HFFc6 (cell line): ENCODE measurements around the gene TPGS2. TPM values are rescaled to one million over a fixed set of nuclear protein-coding genes. Genes with fewer than 3 reads are reported as not detected.
"Not testable (repeated sequence)": the region's sequence is repeated elsewhere in the genome, so short reads cannot be mapped to it uniquely, and the experiment has no call there.

Source experiments
- DNase-seq: peaks from one replicate; pipeline ENCODE4 v3.0.0-alpha.2; 2018
- H3K27ac Mint-ChIP-seq: 2 replicates; pipeline ENCODE4 v1.8.0; 2020; ENCODE audit warnings: mild to moderate bottlenecking, mixed read lengths
- H3K27me3 Mint-ChIP-seq: 2 replicates; pipeline ENCODE4 v1.8.0; 2021; ENCODE audit warnings: mild to moderate bottlenecking, moderate library complexity, mixed read lengths; ENCODE audit not compliant: insufficient read depth
- H3K36me3 Mint-ChIP-seq: 2 replicates; pipeline ENCODE4 v1.8.0; 2021; ENCODE audit warnings: low read depth, mixed read lengths
- H3K4me1 Mint-ChIP-seq: 2 replicates; pipeline ENCODE4 v1.8.0; 2020; ENCODE audit warnings: low read depth, mixed read lengths
- H3K4me3 Mint-ChIP-seq: 2 replicates; pipeline ENCODE4 v1.8.0; 2020; ENCODE audit warnings: mild to moderate bottlenecking, moderate library complexity, mixed read lengths
- H3K9me3 Mint-ChIP-seq: 2 replicates; pipeline ENCODE4 v1.8.0; 2020; ENCODE audit warnings: mild to moderate bottlenecking, mixed read lengths
- CTCF ChIP-seq: fragments of 200-600 bp; sonication (generic); IDR thresholded peaks from 2 replicates; pipeline ENCODE4 v1.5.0; 2021; ENCODE audit warnings: antibody characterized with exemption, mild to moderate bottlenecking
- total RNA-seq, 6 experiments: library from RNA; stranded (reverse); fragmentation: NEBNext Ultra II Directional; extraction: Animal tissue kit (Norgen Biotek cat#: 25700); gene quantifications; 2 replicates in 1 of 6; 3 replicates in 5 of 6; pipeline ENCODE4 v1.2.3, GENCODE V29; 2021

The TPGS2 gene
- total RNA-seq, 6 experiments from 2014 or later, result 132 to 194 (median 155) TPM

DNA sequence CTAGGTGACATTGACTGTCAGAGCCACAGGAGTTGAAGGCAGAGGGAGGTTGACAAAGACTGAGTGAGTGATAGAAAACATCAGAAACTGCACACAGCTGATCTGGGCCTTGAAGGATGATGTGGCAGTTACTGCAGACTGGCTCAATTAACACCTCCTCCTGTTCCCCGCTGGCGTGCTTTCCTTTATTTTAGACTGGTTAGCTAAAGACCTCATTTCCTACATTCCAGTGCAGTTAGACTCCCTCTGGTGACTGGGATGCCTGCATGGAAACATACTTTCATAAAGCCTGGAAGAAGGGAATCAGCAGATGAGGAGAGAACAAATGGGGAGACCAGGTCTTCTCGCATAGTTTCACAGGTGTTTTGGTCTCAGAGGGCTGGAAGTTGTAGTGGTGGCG is 7.1 kb downstream of the TPGS2 start:
- peaks cover 20% of the 10 kb centered on the region for H3K36me3 Mint-ChIP-seq
- no peak overlapping the region for H3K4me3 Mint-ChIP-seq
- no peaks in the 10 kb centered on the region for H3K27me3 Mint-ChIP-seq
- no peak for TF ChIP-seq CTCF
- no peaks in the 10 kb centered on the region for H3K9me3 Mint-ChIP-seq
- peaks cover 10% of the 10 kb centered on the region; the same call in 1 of the 2 replicates for H3K4me1 Mint-ChIP-seq
- H3K27ac Mint-ChIP-seq, result no peak overlapping the region; the same call in 1 of the 2 replicates
- DNase-seq, result no peak

GRCh38 chr18:36819621-36820020 is 9.2 kb downstream of the TPGS2 start:
- Mint-ChIP-seq H3K4me3 (no peak overlapping the region), H3K27ac (no peak overlapping the region), H3K27me3 (no peaks in the 10 kb centered on the region), H3K4me1 (peaks cover 10% of the 10 kb centered on the region; the same call in 1 of the 2 replicates), H3K36me3 (peaks cover 20% of the 10 kb centered on the region), H3K9me3 (no peaks in the 10 kb centered on the region)
- TF ChIP-seq CTCF, result no peak
- DNase-seq, result no peak

DNA sequence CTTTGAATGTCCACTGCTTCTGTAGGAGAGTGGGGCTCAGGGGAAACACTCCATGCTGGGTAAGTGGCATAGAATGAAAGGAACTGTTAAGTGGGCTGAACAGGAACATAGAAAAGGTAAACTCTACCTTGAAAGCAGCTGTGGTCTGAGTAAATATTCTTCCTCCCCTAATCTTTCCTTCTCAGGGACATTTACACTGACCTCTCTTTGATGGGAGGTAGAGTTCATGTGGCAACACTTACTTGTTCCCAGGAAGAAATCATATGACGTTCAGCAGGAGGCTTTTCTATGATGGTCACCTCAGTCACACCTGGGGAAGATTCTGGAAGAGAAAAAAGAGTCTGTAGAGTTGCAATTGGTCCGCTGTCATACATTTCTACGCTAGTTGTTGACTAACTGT is 10.2 kb downstream of the TPGS2 start:
- no peaks in the 10 kb centered on the region for H3K9me3 Mint-ChIP-seq
- TF ChIP-seq CTCF, result no peak
- H3K27me3 Mint-ChIP-seq, result no peaks in the 10 kb centered on the region

GRCh38 chr18:36817039-36817438 is 11.8 kb downstream of the TPGS2 start:
- Mint-ChIP-seq H3K27ac (no peak overlapping the region), H3K9me3 (no peaks in the 10 kb centered on the region), H3K36me3 (peaks cover 13% of the 10 kb centered on the region; the same call in 1 of the 2 replicates), H3K27me3 (peaks cover 1% of the 10 kb centered on the region; the same call in 1 of the 2 replicates), H3K4me3 (no peak overlapping the region), H3K4me1 (peaks cover 21% of the 10 kb centered on the region)
- no peak for TF ChIP-seq CTCF
- DNase-seq, result no peak

More for the DNA sequence above, 10.2 kb downstream of the TPGS2 start:
- DNase-seq, result no peak
- Mint-ChIP-seq H3K4me3 (no peak overlapping the region), H3K27ac (no peak overlapping the region), H3K36me3 (peaks cover 13% of the 10 kb centered on the region), H3K4me1 (peaks cover 5% of the 10 kb centered on the region; the same call in 1 of the 2 replicates)

DNA sequence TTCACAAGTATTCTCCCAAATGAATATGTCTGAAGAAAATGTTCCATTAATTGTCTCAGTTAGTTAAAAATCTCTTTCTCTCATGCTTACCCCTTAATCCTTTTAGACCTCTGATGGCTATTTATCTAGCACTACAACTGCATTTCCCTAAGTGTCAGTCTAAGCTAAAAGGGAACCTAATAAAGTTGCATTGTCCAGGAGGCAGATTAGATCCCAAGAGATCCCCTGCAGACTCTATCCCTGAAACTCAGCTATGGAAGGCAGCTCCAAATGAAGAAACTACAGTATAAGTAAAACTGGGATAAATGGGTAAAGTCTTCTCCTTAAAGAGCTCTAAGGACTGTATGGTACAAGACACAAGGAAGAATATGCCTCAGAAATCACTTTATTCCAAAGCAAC is 12.7 kb downstream of the TPGS2 start:
- not testable (repeated sequence) for H3K27ac Mint-ChIP-seq, H3K9me3 Mint-ChIP-seq, H3K4me3 Mint-ChIP-seq, H3K36me3 Mint-ChIP-seq, DNase-seq, H3K27me3 Mint-ChIP-seq
- peaks cover 25% of the 10 kb centered on the region for H3K4me1 Mint-ChIP-seq

DNA sequence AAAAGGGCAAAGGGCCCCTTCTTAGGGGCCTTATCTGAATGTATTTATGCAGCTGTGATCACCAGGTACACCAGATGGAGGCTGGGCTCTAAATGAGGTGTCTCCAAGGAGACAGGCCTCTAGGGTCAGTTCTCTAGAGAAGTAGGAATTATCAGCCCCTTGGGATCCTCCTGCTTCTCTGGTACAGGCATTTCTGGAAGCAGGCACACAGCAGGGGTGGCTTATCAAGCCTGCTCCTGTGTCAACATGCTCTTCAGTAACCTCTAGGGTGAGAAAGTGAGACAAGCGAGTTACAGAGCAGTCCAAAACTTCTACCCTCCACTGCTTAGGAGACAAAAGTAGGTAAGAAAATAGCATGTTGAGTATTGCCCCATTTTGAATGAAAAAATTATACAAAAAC is 13.8 kb downstream of the TPGS2 start:
- no peak for TF ChIP-seq CTCF
- no peaks in the 10 kb centered on the region for H3K9me3 Mint-ChIP-seq
- no peaks in the 10 kb centered on the region for H3K36me3 Mint-ChIP-seq
- no peak overlapping the region for H3K4me3 Mint-ChIP-seq
- peaks cover 36% of the 10 kb centered on the region for H3K4me1 Mint-ChIP-seq
- no peak overlapping the region for H3K27ac Mint-ChIP-seq
- DNase-seq, result no peak
- peaks cover 1% of the 10 kb centered on the region; the same call in 1 of the 2 replicates for H3K27me3 Mint-ChIP-seq
